ENCODE data around the gene SORCS2. TPM values are rescaled to one million over a fixed set of nuclear protein-coding genes. Genes with fewer than 3 reads are reported as not detected.

The SORCS2 gene
- total RNA-seq, 4 donors from 2014 or later: 0.53 to 9.9 (median 0.90) TPM

- Histone ChIP-seq H3K27me3 (no peaks in the 10 kb centered on the region), H3K36me3 (no peaks in the 10 kb centered on the region)
- TF ChIP-seq, protein P1, sequence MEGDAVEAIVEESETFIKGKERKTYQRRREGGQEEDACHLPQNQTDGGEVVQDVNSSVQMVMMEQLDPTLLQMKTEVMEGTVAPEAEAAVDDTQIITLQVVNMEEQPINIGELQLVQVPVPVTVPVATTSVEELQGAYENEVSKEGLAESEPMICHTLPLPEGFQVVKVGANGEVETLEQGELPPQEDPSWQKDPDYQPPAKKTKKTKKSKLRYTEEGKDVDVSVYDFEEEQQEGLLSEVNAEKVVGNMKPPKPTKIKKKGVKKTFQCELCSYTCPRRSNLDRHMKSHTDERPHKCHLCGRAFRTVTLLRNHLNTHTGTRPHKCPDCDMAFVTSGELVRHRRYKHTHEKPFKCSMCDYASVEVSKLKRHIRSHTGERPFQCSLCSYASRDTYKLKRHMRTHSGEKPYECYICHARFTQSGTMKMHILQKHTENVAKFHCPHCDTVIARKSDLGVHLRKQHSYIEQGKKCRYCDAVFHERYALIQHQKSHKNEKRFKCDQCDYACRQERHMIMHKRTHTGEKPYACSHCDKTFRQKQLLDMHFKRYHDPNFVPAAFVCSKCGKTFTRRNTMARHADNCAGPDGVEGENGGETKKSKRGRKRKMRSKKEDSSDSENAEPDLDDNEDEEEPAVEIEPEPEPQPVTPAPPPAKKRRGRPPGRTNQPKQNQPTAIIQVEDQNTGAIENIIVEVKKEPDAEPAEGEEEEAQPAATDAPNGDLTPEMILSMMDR (IDR thresholded peaks at IDR 0.05): no peak
- no peak for TF ChIP-seq POLR2A (IDR thresholded peaks at IDR 0.05)
Observed at GRCh38 chr4:7656244-7656800, 464.0 kb downstream of the SORCS2 start.

DNA sequence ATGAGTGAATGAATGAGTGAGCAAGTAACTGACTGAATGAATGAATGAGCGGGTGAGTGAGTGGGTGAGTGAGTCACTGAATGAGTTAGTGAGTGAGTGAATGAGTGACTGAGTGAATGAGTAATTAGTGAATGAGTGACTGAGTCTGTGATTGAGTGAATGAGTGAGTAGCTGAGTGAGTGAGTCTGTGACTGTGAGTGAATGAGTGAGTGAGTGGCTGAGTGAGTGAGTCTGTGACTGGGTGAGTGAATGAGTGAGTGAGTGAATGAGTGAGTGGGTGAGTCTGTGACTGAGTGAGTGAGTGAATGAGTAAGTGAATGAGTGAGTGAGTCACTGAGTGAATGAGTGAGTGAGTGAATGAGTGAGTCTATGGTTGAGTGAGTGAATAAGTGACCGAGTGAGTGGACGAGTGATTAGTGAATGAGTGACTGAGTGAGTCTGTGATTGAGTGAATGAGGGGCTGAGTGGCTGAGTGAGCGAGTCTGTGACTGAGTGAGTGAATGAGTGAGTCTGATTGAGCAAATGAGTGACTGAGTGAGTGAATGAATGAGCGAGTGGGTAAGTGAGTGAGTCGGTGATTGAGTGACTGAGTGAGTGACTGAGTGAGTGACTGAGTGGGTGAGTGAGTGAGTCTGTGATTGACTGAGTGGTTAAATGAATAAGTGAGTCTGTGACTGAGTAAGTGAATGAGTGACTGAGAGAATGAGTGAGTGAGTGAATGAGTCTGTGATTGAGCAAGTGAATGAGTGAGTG lies 465.4 kb downstream of the SORCS2 start:
- Histone ChIP-seq H3K27ac (no peak overlapping the region), H3K4me3 (no peak overlapping the region), H3K9me3 (no peaks in the 10 kb centered on the region), H3K36me3 (no peaks in the 10 kb centered on the region), H3K4me1 (no peaks in the 10 kb centered on the region), H3K27me3 (no peaks in the 10 kb centered on the region)
- DNase-seq: no peak
- TF ChIP-seq, protein P1 (IDR thresholded peaks at IDR 0.05): no peak
- TF ChIP-seq POLR2A (IDR thresholded peaks at IDR 0.05): no peak

More at GRCh38 chr4:7656244-7656800, 464.0 kb downstream of the SORCS2 start:
- H3K4me1 ChIP-seq: no peaks in the 10 kb centered on the region
- H3K4me3 ChIP-seq: no peak overlapping the region
- no peaks in the 10 kb centered on the region for H3K9me3 ChIP-seq
- DNase-seq: no peak
- H3K27ac ChIP-seq: no peak overlapping the region

DNA sequence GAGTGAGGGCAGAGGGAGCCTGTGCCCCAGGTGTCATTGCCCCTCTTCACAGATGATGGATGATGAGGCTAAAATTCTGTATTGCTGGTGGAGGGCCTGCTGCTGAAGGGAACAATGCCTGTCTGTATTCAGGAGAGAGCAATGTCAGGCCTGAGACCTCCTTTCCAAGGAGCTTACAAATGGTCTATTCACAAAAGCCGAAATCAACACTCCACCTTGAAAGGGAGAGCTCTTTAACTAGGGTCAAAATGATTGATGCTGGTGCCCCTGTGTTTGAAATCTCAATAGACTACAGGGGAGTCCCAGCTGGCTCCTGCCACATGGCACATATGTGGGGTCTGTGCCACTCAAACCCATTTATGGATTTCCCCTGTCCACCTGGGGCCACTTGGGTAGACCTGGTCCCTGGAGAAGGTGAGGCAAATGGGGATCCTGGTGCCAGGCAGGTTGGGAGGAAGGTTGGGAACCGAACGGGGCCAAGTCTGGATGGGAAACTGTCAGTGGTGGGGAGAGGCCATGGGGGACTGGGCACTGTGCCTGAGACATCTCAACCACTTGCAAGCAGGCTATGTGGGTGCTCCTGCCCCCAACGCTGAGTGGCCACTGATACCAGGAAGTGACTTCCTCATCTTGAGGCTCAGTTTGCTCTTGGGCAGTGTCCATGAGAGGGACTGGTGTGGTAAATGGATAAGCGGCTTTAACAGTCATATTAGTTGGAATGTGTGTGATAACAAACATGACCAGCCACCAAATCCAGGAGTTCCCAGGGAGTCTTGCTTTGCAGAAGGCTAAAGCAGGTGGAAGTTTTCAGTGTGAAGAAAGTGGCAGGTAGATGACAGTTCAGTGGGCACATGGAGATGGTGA lies 466.2 kb downstream of the SORCS2 start:
- H3K4me3 ChIP-seq: no peak overlapping the region
- DNase-seq: no peak
- H3K27me3 ChIP-seq: no peaks in the 10 kb centered on the region
- H3K4me1 ChIP-seq: no peaks in the 10 kb centered on the region
- H3K9me3 ChIP-seq: no peaks in the 10 kb centered on the region
- H3K27ac ChIP-seq: no peak overlapping the region
- H3K36me3 ChIP-seq: no peaks in the 10 kb centered on the region
- TF ChIP-seq, protein P1 (IDR thresholded peaks at IDR 0.05): no peak
- no peak for TF ChIP-seq POLR2A (IDR thresholded peaks at IDR 0.05)

GRCh38 chr4:7659429-7660175 lies 467.3 kb downstream of the SORCS2 start:
- TF ChIP-seq, protein P1 (IDR thresholded peaks at IDR 0.05): no peak
- TF ChIP-seq POLR2A (IDR thresholded peaks at IDR 0.05): no peak
- no peak for DNase-seq
- Histone ChIP-seq H3K27ac (no peak overlapping the region), H3K36me3 (no peaks in the 10 kb centered on the region), H3K4me1 (no peaks in the 10 kb centered on the region), H3K9me3 (no peaks in the 10 kb centered on the region), H3K4me3 (no peak overlapping the region), H3K27me3 (no peaks in the 10 kb centered on the region)

Measured in Peyer's patch (tissue), 4 donors.